ENCODE data around the gene NR6A1.

Gene NR6A1

DNA sequence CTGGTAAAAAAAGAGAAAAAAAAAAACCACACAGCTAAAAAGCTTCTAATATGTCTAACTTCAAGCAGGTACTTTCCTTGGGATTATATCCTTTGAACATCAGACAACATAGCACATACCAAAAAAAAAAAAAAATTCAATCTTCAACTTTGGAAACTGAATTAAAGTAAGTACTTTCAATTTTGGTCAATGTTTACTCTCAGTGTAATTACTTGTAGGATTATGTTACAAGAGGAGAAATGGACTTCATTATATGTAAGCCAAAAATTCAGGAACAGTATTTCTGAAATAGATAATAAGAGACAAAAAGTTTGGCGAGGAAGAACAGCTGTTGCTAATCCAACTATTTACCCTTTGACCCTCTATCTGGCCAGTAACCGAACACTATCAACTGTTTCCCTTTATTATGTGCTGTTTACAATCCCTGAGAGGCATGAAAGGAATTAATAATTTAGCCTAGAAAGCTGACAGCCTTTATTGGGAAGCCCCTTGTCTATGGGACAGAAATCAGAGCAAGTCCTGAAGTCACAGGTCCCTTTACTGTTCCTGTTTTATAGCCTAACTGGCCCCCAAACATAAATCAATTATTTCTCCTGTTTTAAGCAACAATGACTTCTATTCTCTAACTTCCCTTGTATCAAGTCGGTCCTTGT, 46.6 kb downstream of the NR6A1 start:
- no peak for DNase-seq (ENCODE audit: low read depth in 2 of 2)

- DNase-seq (ENCODE audit: low read depth in 2 of 2): no peak
Measured at GRCh38 chr9:124723352-124723751, 47.8 kb downstream of the NR6A1 start.

DNA sequence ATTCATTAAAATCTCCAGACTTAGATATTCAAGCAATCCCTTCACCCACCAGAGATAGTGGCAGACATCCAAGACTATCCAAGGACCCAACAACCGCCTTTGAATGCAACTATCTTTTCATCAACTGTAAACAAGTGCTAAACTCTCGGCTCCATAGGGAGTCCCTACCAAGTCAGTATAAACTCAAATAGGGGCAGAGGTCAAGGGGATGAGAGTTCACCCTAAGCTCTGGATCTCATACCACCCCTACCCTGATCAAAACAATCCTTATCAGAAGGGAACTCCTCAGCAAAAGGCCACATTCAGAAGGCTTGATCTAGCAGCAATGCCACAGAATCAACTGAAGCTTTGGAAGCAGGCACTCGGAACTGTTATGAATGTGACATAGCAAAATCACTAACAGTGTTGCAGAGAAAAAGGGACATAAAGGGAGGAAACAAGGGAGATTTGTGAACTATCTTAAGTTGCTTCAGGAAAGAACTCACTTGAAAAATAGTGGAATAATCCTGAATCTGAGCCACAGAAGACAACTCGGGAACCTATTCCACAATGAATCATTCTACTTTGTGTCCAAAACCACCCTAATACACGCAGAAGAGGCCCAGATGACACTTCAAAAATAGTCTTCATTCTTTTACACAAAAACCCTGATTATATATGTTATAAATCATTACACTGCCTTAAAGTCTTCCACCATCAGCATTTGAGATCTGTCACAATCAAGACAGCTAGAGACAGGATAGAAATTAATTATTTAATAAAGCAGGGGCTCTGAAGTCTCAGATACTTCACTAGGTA, 49.8 kb downstream of the NR6A1 start:
- DNase-seq (ENCODE audit: low read depth in 2 of 2): no peak

DNA sequence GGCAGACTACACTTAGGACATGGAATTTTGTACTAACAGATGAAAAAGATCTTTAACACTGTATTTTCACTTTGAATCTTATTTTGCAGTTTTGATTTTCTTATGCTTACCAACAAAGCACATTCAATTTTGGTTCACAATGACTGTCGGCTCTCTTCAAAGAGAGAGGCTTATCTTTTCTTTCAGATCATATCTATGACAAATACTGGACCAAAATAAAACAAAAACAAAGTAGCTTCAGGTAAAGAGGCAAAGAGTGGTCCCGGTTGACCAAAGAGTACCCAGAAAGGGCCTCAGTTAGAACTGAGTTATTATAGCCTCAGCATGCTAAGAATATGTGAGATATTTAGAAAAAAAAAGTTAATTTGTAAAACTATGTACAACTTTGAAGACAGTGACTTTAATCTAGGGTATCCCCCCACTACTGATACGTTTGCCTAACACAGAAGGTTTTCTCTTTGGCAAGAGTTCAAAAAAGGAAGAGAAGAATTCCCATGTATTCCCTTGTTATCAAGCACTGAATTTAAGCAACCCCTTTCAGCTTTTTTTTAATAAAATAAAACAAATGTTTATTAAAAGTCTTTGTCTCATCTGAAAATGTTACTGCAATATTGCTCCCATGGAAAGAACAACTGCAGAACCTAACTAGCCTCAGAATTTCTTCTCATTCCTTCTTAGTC, 50.5 kb downstream of the NR6A1 start:
- no peak for DNase-seq (ENCODE audit: low read depth in 2 of 2)

- no peak for DNase-seq (ENCODE audit: low read depth in 2 of 2)
Measured at GRCh38 chr9:124718928-124719327, 52.2 kb downstream of the NR6A1 start.

DNA sequence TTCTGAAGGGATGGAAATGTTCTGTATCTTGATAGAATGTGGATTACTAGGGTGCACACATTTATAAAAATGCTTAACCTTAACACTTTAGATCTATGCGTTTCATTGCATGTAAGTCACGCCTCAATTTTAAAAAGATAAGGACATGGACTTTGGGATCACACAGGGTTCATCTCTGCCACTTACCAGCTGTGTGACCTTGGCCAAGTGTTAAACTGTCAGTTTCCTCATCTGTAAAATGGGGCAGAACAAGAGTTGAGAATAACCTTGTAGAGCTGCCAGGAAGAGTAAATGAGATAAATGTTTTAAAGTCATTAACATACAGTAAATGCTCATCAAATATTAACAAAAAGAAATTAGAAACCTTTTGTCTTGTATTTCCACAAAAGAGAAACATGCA, 53.5 kb downstream of the NR6A1 start:
- DNase-seq (ENCODE audit: low read depth in 2 of 2): no peak

- no peak for DNase-seq (ENCODE audit: low read depth in 2 of 2)
Measured at GRCh38 chr9:124716808-124717207, 54.3 kb downstream of the NR6A1 start.

DNA sequence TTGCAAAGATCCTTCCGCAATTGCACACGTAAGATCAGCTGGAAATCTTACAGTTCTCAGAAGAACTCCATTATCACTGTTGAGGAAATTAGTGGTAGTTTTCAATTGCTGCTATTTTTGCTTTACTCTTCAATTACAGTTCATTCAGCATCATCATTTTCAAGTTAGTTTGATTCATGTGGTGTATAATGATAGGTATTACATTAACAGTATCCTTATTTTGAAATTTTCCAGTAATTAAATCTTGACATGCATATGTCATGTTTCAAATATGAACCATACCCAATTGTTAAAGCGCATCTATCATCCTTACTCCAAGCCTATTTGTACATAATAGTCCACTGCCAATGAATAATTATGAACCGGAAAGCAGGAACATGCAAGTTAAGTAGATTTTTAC, 60.3 kb downstream of the NR6A1 start:
- DNase-seq (ENCODE audit: low read depth in 2 of 2): no peak

- DNase-seq (ENCODE audit: low read depth in 2 of 2): no peak
Measured at GRCh38 chr9:124709292-124709690, 61.8 kb downstream of the NR6A1 start.

- no peak for DNase-seq (ENCODE audit: low read depth in 2 of 2)
Measured at GRCh38 chr9:124708633-124709291, 62.3 kb downstream of the NR6A1 start.

- DNase-seq (ENCODE audit: low read depth in 2 of 2): no peak
Measured at GRCh38 chr9:124708074-124708473, 63.0 kb downstream of the NR6A1 start.

- DNase-seq (ENCODE audit: low read depth in 2 of 2): no peak
Measured at GRCh38 chr9:124707666-124708065, 63.4 kb downstream of the NR6A1 start.

DNA sequence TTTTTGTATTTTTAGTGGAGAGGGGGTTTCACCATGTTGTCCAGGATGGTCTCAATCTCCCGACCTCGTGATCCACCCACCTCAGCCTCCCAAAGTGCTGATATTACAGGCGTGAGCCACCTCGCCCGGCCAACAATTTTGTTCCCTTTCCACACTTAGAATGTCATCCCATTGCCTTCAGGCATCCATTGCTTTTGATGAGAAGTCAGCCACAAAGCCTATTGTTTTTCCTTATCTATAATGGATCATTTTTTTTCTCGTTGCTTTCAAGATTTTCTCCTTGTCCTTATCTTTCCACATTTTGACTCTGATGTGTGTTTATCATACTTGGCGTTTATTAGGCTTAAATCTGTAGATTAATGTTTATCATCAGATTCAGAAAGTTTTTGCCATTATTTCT, 64.4 kb downstream of the NR6A1 start:
- no peak for DNase-seq (ENCODE audit: low read depth in 2 of 2)

GRCh38 chr9:124699575-124699974, 71.5 kb downstream of the NR6A1 start:
- no peak for DNase-seq (ENCODE audit: low read depth in 2 of 2)

- DNase-seq (ENCODE audit: low read depth in 2 of 2): no peak
Measured at GRCh38 chr9:124698265-124698664, 72.8 kb downstream of the NR6A1 start.

GRCh38 chr9:124697326-124698200, 73.5 kb downstream of the NR6A1 start:
- DNase-seq (ENCODE audit: low read depth in 2 of 2): no peak

GRCh38 chr9:124696101-124696500, 75.0 kb downstream of the NR6A1 start:
- DNase-seq (ENCODE audit: low read depth in 2 of 2): no peak

- DNase-seq (ENCODE audit: low read depth in 2 of 2): no peak
Measured at GRCh38 chr9:124695280-124695890, 75.7 kb downstream of the NR6A1 start.

- DNase-seq (ENCODE audit: low read depth in 2 of 2): no peak
Measured at GRCh38 chr9:124694414-124695279, 76.5 kb downstream of the NR6A1 start.

GRCh38 chr9:124693403-124693802, 77.7 kb downstream of the NR6A1 start:
- no peak for DNase-seq (ENCODE audit: low read depth in 2 of 2)

Measured in stimulated activated CD4-positive, alpha-beta T cell treated with anti-CD3 and anti-CD28 coated beads, Interleukin-15, amount 100 ng/mL, for 48 hours (primary cell).